ENCODE measurements around the gene TMTC1.

GRCh38 chr12:29732191-29732590, 51.6 kb downstream of the TMTC1 start:
- TF ChIP-seq POLR2A (IDR thresholded peaks at IDR 0.05) (no peak), CTCF (IDR thresholded peaks at IDR 0.05) (no peak)

Data from heart left ventricle (tissue), 13 donors.